NCI-H748 treated with DMSO at 0.1 percent for 48 hours (cell line): ENCODE data around the gene TMEM121.
"Not testable (repeated sequence)": the region's sequence is repeated elsewhere in the genome, so short reads cannot be mapped to it uniquely, and the experiment has no call there.

Experiments used
- DNase-seq: peaks from one replicate; lab custom pipeline; 2025; lab: John Stamatoyannopoulos, UW

TMEM121 gene

GRCh38 chr14:105547072-105547471 is 20.7 kb downstream of the TMEM121 start:
- not testable (repeated sequence) for DNase-seq

GRCh38 chr14:105547741-105548169 is 21.4 kb downstream of the TMEM121 start:
- DNase-seq, result no peak

- DNase-seq, result no peak
These were observed 23.1 kb downstream of the TMEM121 start for GRCh38 chr14:105549481-105549880.

GRCh38 chr14:105554022-105554421 is 27.6 kb downstream of the TMEM121 start:
- no peak for DNase-seq

GRCh38 chr14:105554523-105554922 is 28.1 kb downstream of the TMEM121 start:
- no peak for DNase-seq

- DNase-seq, result not testable (repeated sequence)
These were observed 31.3 kb downstream of the TMEM121 start for GRCh38 chr14:105557671-105558070.

GRCh38 chr14:105558449-105559154 is 32.2 kb downstream of the TMEM121 start:
- not testable (repeated sequence) for DNase-seq

GRCh38 chr14:105559384-105560047 is 33.1 kb downstream of the TMEM121 start:
- not testable (repeated sequence) for DNase-seq

- DNase-seq, result not testable (repeated sequence)
These were observed 33.8 kb downstream of the TMEM121 start for GRCh38 chr14:105560048-105560669.

GRCh38 chr14:105561345-105561744 is 35.0 kb downstream of the TMEM121 start:
- not testable (repeated sequence) for DNase-seq

GRCh38 chr14:105562713-105563346 is 36.4 kb downstream of the TMEM121 start:
- no peak for DNase-seq

- no peak for DNase-seq
These were observed 37.0 kb downstream of the TMEM121 start for GRCh38 chr14:105563347-105563737.

- not testable (repeated sequence) for DNase-seq
These were observed 38.2 kb downstream of the TMEM121 start for GRCh38 chr14:105564536-105564935.

- DNase-seq, result not testable (repeated sequence)
These were observed 39.0 kb downstream of the TMEM121 start for GRCh38 chr14:105565185-105565919.

GRCh38 chr14:105566248-105567163 is 40.1 kb downstream of the TMEM121 start:
- DNase-seq, result not testable (repeated sequence)

GRCh38 chr14:105567164-105568103 is 41.1 kb downstream of the TMEM121 start:
- DNase-seq, result not testable (repeated sequence)

- DNase-seq, result not testable (repeated sequence)
These were observed 41.9 kb downstream of the TMEM121 start for GRCh38 chr14:105568140-105568843.

- DNase-seq, result no peak
These were observed 42.7 kb downstream of the TMEM121 start for GRCh38 chr14:105568859-105569766.
